GM19043 (cell line): ENCODE results near the gene DLG2.

Experiments used
- ATAC-seq: cut with Tn5 transposase; IDR thresholded peaks from one replicate; pipeline ENCODE4 v1.9.1; 2021; ENCODE audit warnings: low read depth; ENCODE audit not compliant: unreplicated experiment

The DLG2 gene

GRCh38 chr11:83545494-83546260 is 2081.5 kb downstream of the DLG2 start:
- no peak for ATAC-seq

DNA sequence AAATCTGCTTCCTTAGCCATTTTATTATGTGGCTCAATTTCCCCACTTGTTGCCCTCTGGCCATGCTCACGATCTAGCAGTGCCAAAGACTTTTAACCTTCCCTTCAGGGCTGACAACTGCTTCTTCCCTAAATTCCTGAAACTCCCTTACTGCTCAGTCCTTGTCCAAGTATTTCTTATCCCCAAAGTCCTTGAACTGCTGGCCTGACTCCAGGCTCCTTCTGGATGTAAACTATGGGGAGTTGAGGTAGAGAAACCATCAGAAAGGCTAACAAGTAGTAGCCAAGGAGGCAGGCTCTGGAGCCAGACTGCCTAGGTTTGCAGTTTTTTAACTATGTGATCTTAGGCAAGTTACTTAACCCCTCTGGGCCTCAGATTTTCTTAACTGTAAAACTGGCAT is 2082.3 kb downstream of the DLG2 start:
- no peak for ATAC-seq

DNA sequence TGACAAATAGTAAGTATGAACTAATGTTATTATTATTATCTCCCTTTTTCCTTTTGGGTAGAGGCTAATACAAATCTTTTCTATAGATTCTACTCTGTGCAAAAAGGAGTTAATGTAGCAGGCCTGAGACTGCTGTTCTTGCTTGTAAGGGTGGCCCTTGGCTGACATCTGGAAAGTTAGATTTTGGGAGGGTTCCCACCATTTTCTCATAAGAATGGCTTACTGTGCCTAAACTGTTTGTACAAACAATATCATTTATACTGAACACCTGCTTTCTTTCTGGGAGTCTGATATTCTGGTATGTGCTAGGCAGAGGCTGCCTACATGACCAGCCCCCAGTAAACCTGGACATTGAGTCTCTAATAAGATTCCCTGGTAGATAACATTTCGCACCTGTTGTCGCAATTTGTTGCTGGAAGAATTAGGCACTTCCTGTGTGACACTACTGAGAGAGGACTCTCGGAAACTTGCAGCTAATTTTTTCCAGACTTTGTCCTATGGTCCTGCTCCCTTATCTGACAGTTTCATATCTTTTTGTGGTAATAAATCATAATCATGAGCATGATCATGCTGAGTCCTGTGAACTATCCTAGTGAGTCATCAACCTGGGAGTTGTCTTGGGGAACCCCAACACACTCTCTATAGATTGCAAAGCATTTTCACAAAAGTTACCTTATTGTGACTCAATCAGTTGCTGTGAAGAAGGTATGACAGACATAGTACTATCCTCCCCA is 2083.3 kb downstream of the DLG2 start:
- ATAC-seq, result no peak

GRCh38 chr11:83542861-83543260 is 2084.3 kb downstream of the DLG2 start:
- no peak for ATAC-seq

- no peak for ATAC-seq
These were observed 2086.4 kb downstream of the DLG2 start for GRCh38 chr11:83540728-83541127.

DNA sequence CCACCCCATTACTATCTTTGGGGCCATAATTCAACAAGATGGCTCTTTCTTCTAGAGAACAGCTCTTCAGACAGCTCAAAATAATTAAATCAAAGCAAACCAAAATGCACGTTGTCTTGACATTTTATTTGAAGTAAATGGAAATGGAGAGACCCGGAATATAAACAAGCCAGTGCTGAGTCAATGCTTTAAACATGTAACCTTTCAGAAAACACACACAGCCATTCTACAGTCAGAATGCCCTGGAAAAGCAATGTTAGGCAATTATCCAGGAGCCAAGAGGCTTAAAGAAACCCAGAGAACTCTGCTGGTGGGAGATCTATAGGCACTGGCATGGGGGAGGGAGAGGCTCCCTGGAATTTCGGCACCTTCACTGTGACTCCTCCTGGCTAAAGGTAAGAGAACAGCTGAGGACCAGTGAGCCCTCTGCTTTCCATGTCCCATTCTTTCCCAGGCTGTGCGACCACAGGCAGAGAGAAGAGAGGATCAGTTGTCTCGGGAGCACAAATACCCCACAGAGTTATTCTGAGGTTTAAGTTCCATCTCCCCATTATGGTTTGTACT is 2086.9 kb downstream of the DLG2 start:
- no peak for ATAC-seq

DNA sequence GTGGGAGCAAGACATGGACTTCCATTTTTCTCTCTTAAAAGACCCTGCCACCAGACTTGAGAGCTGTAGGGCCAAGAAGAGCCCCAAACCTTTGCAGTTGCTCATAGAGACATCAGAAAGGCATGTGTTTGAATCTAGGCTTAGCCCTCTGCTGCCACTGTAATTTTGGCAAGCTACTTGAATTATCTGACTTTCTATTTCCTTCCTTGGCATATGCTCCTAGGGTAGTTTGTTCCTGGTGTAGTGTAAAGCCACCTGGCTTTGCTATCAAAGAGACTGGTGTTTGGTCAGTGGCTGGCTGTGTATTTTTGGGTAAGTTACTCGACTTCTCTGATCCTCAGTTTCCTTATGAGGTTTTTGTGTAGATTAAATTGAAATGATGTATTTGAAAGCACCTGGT is 2088.9 kb downstream of the DLG2 start:
- no peak for ATAC-seq

GRCh38 chr11:83537131-83537610 is 2090.0 kb downstream of the DLG2 start:
- no peak for ATAC-seq

- ATAC-seq, result no peak
These were observed 2094.0 kb downstream of the DLG2 start for GRCh38 chr11:83533166-83533565.

- ATAC-seq, result no peak
These were observed 2098.3 kb downstream of the DLG2 start for GRCh38 chr11:83528877-83529276.

DNA sequence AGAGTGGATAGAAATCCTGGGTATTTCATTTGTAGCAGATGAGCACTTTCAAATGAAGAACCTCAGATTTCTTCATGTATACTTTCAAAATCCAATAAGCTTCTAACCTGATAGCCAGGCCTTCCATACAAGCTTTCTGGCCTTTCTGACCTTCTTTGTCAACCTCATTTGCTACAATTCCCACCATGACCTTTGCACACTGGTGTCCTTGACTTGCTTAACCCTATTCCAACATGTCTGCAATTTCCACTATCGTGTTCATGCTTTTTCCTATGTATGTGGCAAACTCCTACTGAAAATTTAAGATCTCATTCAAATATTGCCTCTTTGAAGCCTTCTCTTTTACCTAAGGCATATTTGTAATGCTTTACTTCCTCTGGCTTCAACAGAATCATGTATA is 2098.9 kb downstream of the DLG2 start:
- no peak for ATAC-seq

GRCh38 chr11:83523676-83524075 is 2103.5 kb downstream of the DLG2 start:
- ATAC-seq, result no peak

GRCh38 chr11:83522911-83523310 is 2104.2 kb downstream of the DLG2 start:
- ATAC-seq, result no peak

GRCh38 chr11:83521647-83522596 is 2105.2 kb downstream of the DLG2 start:
- ATAC-seq, result no peak

DNA sequence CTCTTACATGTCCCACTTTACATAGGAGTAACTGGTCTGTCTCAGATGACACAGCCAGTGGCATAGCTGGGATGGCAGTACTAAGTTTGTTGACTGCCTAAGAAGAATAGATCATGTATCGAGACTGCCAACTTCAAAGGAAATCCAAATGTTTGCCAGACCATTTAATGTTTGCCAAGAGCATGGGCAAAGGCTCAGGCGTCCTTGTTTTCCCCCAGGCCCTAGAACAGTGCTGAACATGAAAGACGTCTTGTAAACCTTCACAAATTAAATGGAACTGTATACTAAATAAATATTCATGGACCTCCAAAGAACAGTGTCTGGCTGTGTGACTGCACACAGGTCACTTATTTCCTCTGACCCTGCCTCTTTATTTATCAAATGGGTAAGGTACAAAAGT is 2106.3 kb downstream of the DLG2 start:
- no peak for ATAC-seq

- ATAC-seq, result no peak
These were observed 2115.5 kb downstream of the DLG2 start for GRCh38 chr11:83511646-83512045.

GRCh38 chr11:83510530-83511460 is 2116.3 kb downstream of the DLG2 start:
- ATAC-seq, result no peak

DNA sequence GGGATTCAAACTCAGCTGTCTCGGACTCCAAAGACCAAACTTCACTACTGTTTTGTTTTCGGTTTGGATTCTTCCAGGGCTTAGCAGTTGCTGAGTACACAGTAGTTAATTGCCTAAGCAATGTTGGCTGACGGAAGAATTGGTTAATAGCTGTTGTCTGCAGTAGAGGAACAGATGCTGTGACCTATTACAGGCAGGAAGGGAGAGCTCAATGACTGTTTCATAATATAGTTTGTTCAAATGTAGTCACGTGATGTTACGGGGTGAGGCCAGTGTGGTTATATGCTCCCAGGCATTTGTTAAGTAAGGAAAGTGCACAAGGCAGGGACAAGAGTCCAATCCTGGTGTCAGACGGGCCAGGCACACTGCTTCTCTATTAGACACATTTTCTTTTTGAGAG is 2118.3 kb downstream of the DLG2 start:
- no peak for ATAC-seq

DNA sequence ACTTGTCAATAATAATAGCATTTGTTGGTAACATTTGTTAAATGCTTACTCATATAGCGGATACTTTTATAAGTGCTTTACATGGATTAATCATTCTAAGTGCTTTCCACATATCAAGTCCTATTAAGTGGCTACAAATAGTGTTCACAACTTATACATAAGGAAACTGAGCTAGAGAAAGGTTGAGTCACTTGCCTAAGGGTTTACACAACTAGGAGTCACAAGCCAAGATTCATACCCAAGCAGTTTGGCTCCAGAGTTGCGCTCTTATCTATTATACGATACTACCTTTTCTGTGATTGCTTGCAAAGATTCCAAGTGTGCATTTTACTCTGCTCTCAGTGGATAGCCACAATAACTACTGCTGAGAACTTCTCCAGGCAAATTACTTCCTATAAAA is 2125.1 kb downstream of the DLG2 start:
- ATAC-seq, result no peak
